Measurements from ENCODE around the gene CXCR5.

CXCR5 gene

GRCh38 chr11:118907051-118908042 lies 23.7 kb downstream of the CXCR5 start:
- Histone ChIP-seq H3K36me3 (ENCODE audit: control insufficient read depth, insufficient read depth, low read length) (peaks cover 15% of the 10 kb centered on the region), H3K27ac (ENCODE audit: low read length) (no peak overlapping the region), H3K4me1 (ENCODE audit: control insufficient read depth, insufficient read depth, low read length) (peaks cover 17% of the 10 kb centered on the region), H3K27me3 (ENCODE audit: control insufficient read depth, insufficient read depth, low read length) (no peaks in the 10 kb centered on the region), H3K4me3 (ENCODE audit: low read length) (no peak overlapping the region), H3K9me3 (ENCODE audit: control insufficient read depth, insufficient read depth, low read length) (no peaks in the 10 kb centered on the region)
- no peak for DNase-seq (ENCODE audit: low read depth, low spot score)
- WGBS (ENCODE audit: insufficient coverage, insufficient read length): no CpG with 5 or more reads among the region's 24 CpGs

- peaks cover 24% of the 10 kb centered on the region for H3K4me1 ChIP-seq (ENCODE audit: control insufficient read depth, insufficient read depth, low read length)
Measured at GRCh38 chr11:118908264-118908663, 24.6 kb downstream of the CXCR5 start.

GRCh38 chr11:118908901-118909618 lies 25.4 kb downstream of the CXCR5 start:
- no peak overlapping the region for H3K27ac ChIP-seq (ENCODE audit: low read length)

More at GRCh38 chr11:118908264-118908663, 24.6 kb downstream of the CXCR5 start:
- no peaks in the 10 kb centered on the region for H3K27me3 ChIP-seq (ENCODE audit: control insufficient read depth, insufficient read depth, low read length)
- H3K27ac ChIP-seq (ENCODE audit: low read length): no peak overlapping the region
- WGBS (ENCODE audit: insufficient coverage, insufficient read length): no CpG with 5 or more reads among the region's 13 CpGs
- DNase-seq (ENCODE audit: low read depth, low spot score): no peak
- H3K36me3 ChIP-seq (ENCODE audit: control insufficient read depth, insufficient read depth, low read length): peaks cover 7% of the 10 kb centered on the region; the same call in 1 of the 2 replicates
- H3K4me3 ChIP-seq (ENCODE audit: low read length): no peak overlapping the region
- H3K9me3 ChIP-seq (ENCODE audit: control insufficient read depth, insufficient read depth, low read length): no peaks in the 10 kb centered on the region

GRCh38 chr11:118909619-118910308 lies 26.1 kb downstream of the CXCR5 start:
- WGBS (ENCODE audit: insufficient coverage, insufficient read length): no CpG with 5 or more reads among the region's 21 CpGs
- H3K4me3 ChIP-seq (ENCODE audit: low read length): peak overlapping the region; percentile 23; the same call in 1 of the 2 replicates
- H3K4me1 ChIP-seq (ENCODE audit: control insufficient read depth, insufficient read depth, low read length): peaks cover 35% of the 10 kb centered on the region
- no peaks in the 10 kb centered on the region for H3K9me3 ChIP-seq (ENCODE audit: control insufficient read depth, insufficient read depth, low read length)
- no peaks in the 10 kb centered on the region for H3K27me3 ChIP-seq (ENCODE audit: control insufficient read depth, insufficient read depth, low read length)
- H3K36me3 ChIP-seq (ENCODE audit: control insufficient read depth, insufficient read depth, low read length): no peaks in the 10 kb centered on the region; the same call in 1 of the 2 replicates
- DNase-seq (ENCODE audit: low read depth, low spot score): no peak
- no peak overlapping the region for H3K27ac ChIP-seq (ENCODE audit: low read length)

More at GRCh38 chr11:118908901-118909618, 25.4 kb downstream of the CXCR5 start:
- Histone ChIP-seq H3K9me3 (ENCODE audit: control insufficient read depth, insufficient read depth, low read length) (no peaks in the 10 kb centered on the region), H3K4me3 (ENCODE audit: low read length) (peak overlapping the region; percentile 23; the same call in 1 of the 2 replicates), H3K4me1 (ENCODE audit: control insufficient read depth, insufficient read depth, low read length) (peaks cover 29% of the 10 kb centered on the region), H3K36me3 (ENCODE audit: control insufficient read depth, insufficient read depth, low read length) (peaks cover 2% of the 10 kb centered on the region; the same call in 1 of the 2 replicates), H3K27me3 (ENCODE audit: control insufficient read depth, insufficient read depth, low read length) (no peaks in the 10 kb centered on the region)
- DNase-seq (ENCODE audit: low read depth, low spot score): no peak
- no CpG with 5 or more reads among the region's 17 CpGs for WGBS (ENCODE audit: insufficient coverage, insufficient read length)

- H3K9me3 ChIP-seq (ENCODE audit: control insufficient read depth, insufficient read depth, low read length): no peaks in the 10 kb centered on the region
- H3K4me1 ChIP-seq (ENCODE audit: control insufficient read depth, insufficient read depth, low read length): peaks cover 35% of the 10 kb centered on the region
- peak overlapping the region; percentile 35; the same call in 1 of the 2 replicates for H3K4me3 ChIP-seq (ENCODE audit: low read length)
- H3K27me3 ChIP-seq (ENCODE audit: control insufficient read depth, insufficient read depth, low read length): no peaks in the 10 kb centered on the region
- no peak for DNase-seq (ENCODE audit: low read depth, low spot score)
- WGBS (ENCODE audit: insufficient coverage, insufficient read length): no CpG with 5 or more reads among the region's 67 CpGs
- H3K27ac ChIP-seq (ENCODE audit: low read length): no peak overlapping the region
- H3K36me3 ChIP-seq (ENCODE audit: control insufficient read depth, insufficient read depth, low read length): no peaks in the 10 kb centered on the region; the same call in 1 of the 2 replicates
Measured at GRCh38 chr11:118910309-118911112, 26.8 kb downstream of the CXCR5 start.

GRCh38 chr11:118911113-118911879 lies 27.6 kb downstream of the CXCR5 start:
- Histone ChIP-seq H3K4me3 (ENCODE audit: low read length) (peak overlapping the region; percentile 35; the same call in 1 of the 2 replicates), H3K4me1 (ENCODE audit: control insufficient read depth, insufficient read depth, low read length) (peaks cover 37% of the 10 kb centered on the region), H3K27me3 (ENCODE audit: control insufficient read depth, insufficient read depth, low read length) (no peaks in the 10 kb centered on the region), H3K36me3 (ENCODE audit: control insufficient read depth, insufficient read depth, low read length) (no peaks in the 10 kb centered on the region; the same call in 1 of the 2 replicates), H3K27ac (ENCODE audit: low read length) (peak overlapping the region; percentile 16), H3K9me3 (ENCODE audit: control insufficient read depth, insufficient read depth, low read length) (no peaks in the 10 kb centered on the region)
- DNase-seq (ENCODE audit: low read depth, low spot score): no peak
- WGBS (ENCODE audit: insufficient coverage, insufficient read length): no CpG with 5 or more reads among the region's 21 CpGs

- Histone ChIP-seq H3K4me1 (ENCODE audit: control insufficient read depth, insufficient read depth, low read length) (peaks cover 42% of the 10 kb centered on the region), H3K27me3 (ENCODE audit: control insufficient read depth, insufficient read depth, low read length) (no peaks in the 10 kb centered on the region), H3K27ac (ENCODE audit: low read length) (peak overlapping the region; percentile 16), H3K4me3 (ENCODE audit: low read length) (peak overlapping the region; percentile 35; the same call in 1 of the 2 replicates), H3K9me3 (ENCODE audit: control insufficient read depth, insufficient read depth, low read length) (no peaks in the 10 kb centered on the region), H3K36me3 (ENCODE audit: control insufficient read depth, insufficient read depth, low read length) (no peaks in the 10 kb centered on the region)
- no peak for DNase-seq (ENCODE audit: low read depth, low spot score)
- WGBS (ENCODE audit: insufficient coverage, insufficient read length): no CpG with 5 or more reads among the region's 23 CpGs
Measured at GRCh38 chr11:118911880-118912741, 28.4 kb downstream of the CXCR5 start.

- no peak overlapping the region; the same call in 1 of the 2 replicates for H3K4me3 ChIP-seq (ENCODE audit: low read length)
Measured at GRCh38 chr11:118912742-118913410, 29.2 kb downstream of the CXCR5 start.

More at GRCh38 chr11:118912742-118913410, 29.2 kb downstream of the CXCR5 start:
- WGBS (ENCODE audit: insufficient coverage, insufficient read length): no CpG with 5 or more reads among the region's 12 CpGs
- Histone ChIP-seq H3K27me3 (ENCODE audit: control insufficient read depth, insufficient read depth, low read length) (no peaks in the 10 kb centered on the region), H3K9me3 (ENCODE audit: control insufficient read depth, insufficient read depth, low read length) (no peaks in the 10 kb centered on the region), H3K36me3 (ENCODE audit: control insufficient read depth, insufficient read depth, low read length) (no peaks in the 10 kb centered on the region), H3K4me1 (ENCODE audit: control insufficient read depth, insufficient read depth, low read length) (peaks cover 44% of the 10 kb centered on the region), H3K27ac (ENCODE audit: low read length) (peak overlapping the region; percentile 10)
- no peak for DNase-seq (ENCODE audit: low read depth, low spot score)
